NCI-H1105 (cell line): ENCODE results near the gene CAPRIN2.

ENCODE experiments used
- DNase-seq: peaks from one replicate; lab custom pipeline; 2025; lab: John Stamatoyannopoulos, UW

Gene CAPRIN2

GRCh38 chr12:30754750-30755394 is at the start of gene CAPRIN2:
Gene CAPRIN2 (minus strand): TSS chr12:30754951. CDS start chr12:30753520, 1,431 bp downstream.
- peak; percentile 97 for DNase-seq

GRCh38 chr12:30797689-30798088 is 42.9 kb upstream of the CAPRIN2 start:
- no peak for DNase-seq

GRCh38 chr12:30796891-30797371 is 42.2 kb upstream of the CAPRIN2 start:
- DNase-seq: no peak

GRCh38 chr12:30796313-30796780 is 41.6 kb upstream of the CAPRIN2 start:
- peak; percentile 42 for DNase-seq

- peak; percentile 32 for DNase-seq
Observed at GRCh38 chr12:30795410-30796312, 40.9 kb upstream of the CAPRIN2 start.

GRCh38 chr12:30794591-30795409 is 40.0 kb upstream of the CAPRIN2 start:
- DNase-seq: no peak

GRCh38 chr12:30794020-30794419 is 39.3 kb upstream of the CAPRIN2 start:
- no peak for DNase-seq

GRCh38 chr12:30792648-30793499 is 38.1 kb upstream of the CAPRIN2 start:
- DNase-seq: no peak

- no peak for DNase-seq
Observed at GRCh38 chr12:30792085-30792484, 37.3 kb upstream of the CAPRIN2 start.

GRCh38 chr12:30788754-30789153 is 34.0 kb upstream of the CAPRIN2 start:
- DNase-seq: no peak

GRCh38 chr12:30785630-30786029 is 30.9 kb upstream of the CAPRIN2 start:
- DNase-seq: no peak

- no peak for DNase-seq
Observed at GRCh38 chr12:30784508-30784907, 29.8 kb upstream of the CAPRIN2 start.

- no peak for DNase-seq
Observed at GRCh38 chr12:30783946-30784345, 29.2 kb upstream of the CAPRIN2 start.

GRCh38 chr12:30782316-30783173 is 27.8 kb upstream of the CAPRIN2 start:
- DNase-seq: no peak

- no peak for DNase-seq
Observed at GRCh38 chr12:30779578-30779977, 24.8 kb upstream of the CAPRIN2 start.

- DNase-seq: no peak
Observed at GRCh38 chr12:30779178-30779577, 24.4 kb upstream of the CAPRIN2 start.

- no peak for DNase-seq
Observed at GRCh38 chr12:30774599-30774998, 19.8 kb upstream of the CAPRIN2 start.

- no peak for DNase-seq
Observed at GRCh38 chr12:30769802-30770201, 15.1 kb upstream of the CAPRIN2 start.

- peak; percentile 73 for DNase-seq
Observed at GRCh38 chr12:30764251-30764650, 9.5 kb upstream of the CAPRIN2 start.

GRCh38 chr12:30763053-30763452 is 8.3 kb upstream of the CAPRIN2 start:
- DNase-seq: no peak
